ENCODE measurements around the gene TARS2. TPM values are rescaled to one million over a fixed set of nuclear protein-coding genes. Genes with fewer than 3 reads are reported as not detected.
A peak's percentile ranks its signal among the peaks of the same experiment; 100 is the strongest.

The TARS2 gene
- total RNA-seq, 1 experiment from 2014 or later: 43.1 TPM

DNA sequence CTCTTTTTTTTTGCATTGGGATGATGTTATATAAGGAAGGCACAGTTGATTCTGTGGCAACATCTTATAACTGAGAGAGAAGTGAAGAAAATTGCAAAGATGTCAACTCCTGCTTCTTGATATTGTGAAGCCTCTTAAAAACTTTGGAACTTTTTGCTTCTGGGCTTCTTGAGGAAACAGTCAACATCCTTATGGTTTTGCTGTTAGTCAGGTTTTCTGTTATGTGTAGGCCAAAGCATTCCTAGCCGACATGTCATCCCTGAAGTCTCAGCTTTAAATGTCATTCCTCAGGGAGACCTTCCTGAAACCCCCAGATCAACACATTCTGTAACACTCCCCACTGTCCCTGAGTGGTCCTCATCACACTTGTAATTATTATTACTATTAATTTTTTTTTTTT is 41.0 kb downstream of the TARS2 start:
- H3K4me1 Mint-ChIP-seq (ENCODE audit: insufficient read depth, unreplicated experiment): peaks cover 13% of the 10 kb centered on the region
- no peaks in the 10 kb centered on the region for H3K9me3 Mint-ChIP-seq (ENCODE audit: unreplicated experiment)
- H3K27ac Mint-ChIP-seq (ENCODE audit: low read depth, unreplicated experiment): no peak overlapping the region
- intact Hi-C loops (cut with micrococcal nuclease): no loop called here
- no peak for DNase-seq (ENCODE audit: unreplicated experiment)
- TF ChIP-seq, protein P1, sequence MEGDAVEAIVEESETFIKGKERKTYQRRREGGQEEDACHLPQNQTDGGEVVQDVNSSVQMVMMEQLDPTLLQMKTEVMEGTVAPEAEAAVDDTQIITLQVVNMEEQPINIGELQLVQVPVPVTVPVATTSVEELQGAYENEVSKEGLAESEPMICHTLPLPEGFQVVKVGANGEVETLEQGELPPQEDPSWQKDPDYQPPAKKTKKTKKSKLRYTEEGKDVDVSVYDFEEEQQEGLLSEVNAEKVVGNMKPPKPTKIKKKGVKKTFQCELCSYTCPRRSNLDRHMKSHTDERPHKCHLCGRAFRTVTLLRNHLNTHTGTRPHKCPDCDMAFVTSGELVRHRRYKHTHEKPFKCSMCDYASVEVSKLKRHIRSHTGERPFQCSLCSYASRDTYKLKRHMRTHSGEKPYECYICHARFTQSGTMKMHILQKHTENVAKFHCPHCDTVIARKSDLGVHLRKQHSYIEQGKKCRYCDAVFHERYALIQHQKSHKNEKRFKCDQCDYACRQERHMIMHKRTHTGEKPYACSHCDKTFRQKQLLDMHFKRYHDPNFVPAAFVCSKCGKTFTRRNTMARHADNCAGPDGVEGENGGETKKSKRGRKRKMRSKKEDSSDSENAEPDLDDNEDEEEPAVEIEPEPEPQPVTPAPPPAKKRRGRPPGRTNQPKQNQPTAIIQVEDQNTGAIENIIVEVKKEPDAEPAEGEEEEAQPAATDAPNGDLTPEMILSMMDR (IDR thresholded peaks at IDR 0.05; ENCODE audit: unreplicated experiment): no peak
- ChIA-PET POLR2A (interaction anchor here (0.7 to 2.6 kb wide), 6 partner anchors 12 to 49 kb away, joined by 3 to 17 read pairs (median 5); partner anchors contain the start of genes FALEC and TARS2), CTCF (interaction anchor here (0.7 kb wide), 2 partner anchors 10 to 18 kb away, joined by 3 to 4 read pairs; no protein-coding TSS in a partner anchor)
- no TSS peak for BruUV-seq (replicated peaks)
- no peak overlapping the region for H3K4me3 Mint-ChIP-seq (ENCODE audit: unreplicated experiment)
- H3K36me3 Mint-ChIP-seq (ENCODE audit: insufficient read depth, unreplicated experiment): no peaks in the 10 kb centered on the region
- H3K27me3 Mint-ChIP-seq (ENCODE audit: insufficient read depth, unreplicated experiment): no peaks in the 10 kb centered on the region

DNA sequence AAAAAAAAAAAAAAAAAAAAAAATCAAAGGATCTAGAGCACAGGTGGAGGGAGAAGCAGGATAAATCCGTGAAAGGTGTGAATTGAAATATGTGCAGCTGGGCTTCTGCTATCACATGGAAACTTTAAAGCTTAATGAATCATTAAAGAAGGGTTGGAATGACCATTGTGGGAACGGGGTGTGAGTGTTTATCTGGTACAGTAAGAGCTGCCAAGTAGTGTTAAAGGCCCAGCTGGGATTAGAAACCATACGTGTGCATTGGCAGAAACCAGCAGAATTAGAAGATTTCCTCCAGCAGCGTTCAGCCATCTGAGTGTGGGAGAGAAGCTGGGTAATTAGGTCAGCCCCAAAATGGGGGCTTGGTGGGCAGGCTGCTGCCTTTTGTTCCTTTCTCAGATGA is 41.8 kb downstream of the TARS2 start:
- TF ChIP-seq, protein P1 (IDR thresholded peaks at IDR 0.05; ENCODE audit: unreplicated experiment): no peak
- intact Hi-C loops (cut with micrococcal nuclease): no loop called here
- H3K36me3 Mint-ChIP-seq (ENCODE audit: insufficient read depth, unreplicated experiment): no peaks in the 10 kb centered on the region
- H3K9me3 Mint-ChIP-seq (ENCODE audit: unreplicated experiment): no peaks in the 10 kb centered on the region
- H3K4me3 Mint-ChIP-seq (ENCODE audit: unreplicated experiment): no peak overlapping the region
- ChIA-PET POLR2A (interaction anchor here (1.2 to 2.6 kb wide), 5 partner anchors 12 to 99 kb away, joined by 4 to 17 read pairs (median 7); partner anchors contain the start of genes FALEC and TARS2), CTCF (interaction anchor here (0.6 to 0.9 kb wide), 4 partner anchors 9 to 436 kb away, joined by 3 to 6 read pairs (median 3); no protein-coding TSS in a partner anchor)
- no peaks in the 10 kb centered on the region for H3K27me3 Mint-ChIP-seq (ENCODE audit: insufficient read depth, unreplicated experiment)
- peak; percentile 25 for DNase-seq (ENCODE audit: unreplicated experiment)
- no TSS peak for BruUV-seq (replicated peaks)
- H3K27ac Mint-ChIP-seq (ENCODE audit: low read depth, unreplicated experiment): no peak overlapping the region
- H3K4me1 Mint-ChIP-seq (ENCODE audit: insufficient read depth, unreplicated experiment): peaks cover 13% of the 10 kb centered on the region

DNA sequence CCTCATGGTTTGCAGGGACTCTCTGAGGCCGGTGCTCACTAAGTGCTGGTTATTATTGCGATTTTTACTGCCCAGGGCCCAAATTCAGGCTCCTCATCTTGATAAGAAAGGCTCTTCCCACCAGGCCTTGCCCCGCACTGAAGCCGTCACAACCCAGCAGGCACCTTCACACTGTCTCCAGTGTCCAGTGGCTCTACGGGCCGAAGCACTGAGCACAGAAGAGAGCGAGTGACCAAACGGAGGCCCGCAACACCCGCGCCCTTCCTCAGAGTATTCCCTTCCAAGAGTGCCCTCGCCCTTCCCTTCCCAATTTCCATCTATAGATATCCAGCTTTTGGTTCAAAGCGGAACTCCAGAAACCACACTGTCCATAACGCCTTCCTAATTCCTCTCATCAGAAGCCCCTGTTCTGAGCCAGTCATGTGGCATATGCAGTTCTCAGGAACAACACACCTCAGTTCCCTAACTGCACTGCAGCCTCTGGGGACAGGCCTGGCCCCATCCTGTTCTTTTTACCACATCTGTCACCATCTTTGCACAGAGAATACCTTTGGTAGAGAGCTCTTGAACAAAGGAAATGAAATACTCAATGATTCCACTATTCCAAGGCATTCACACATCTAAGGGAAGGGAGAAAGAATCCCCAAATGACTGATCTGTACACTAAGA is 43.4 kb downstream of the TARS2 start:
- CTCF ChIA-PET: interaction anchor here (1.4 to 4.4 kb wide), 5 partner anchors 13 to 65 kb away, joined by 3 to 30 read pairs (median 5); partner anchors contain the start of gene ADAMTSL4
- no peaks in the 10 kb centered on the region for H3K9me3 Mint-ChIP-seq (ENCODE audit: unreplicated experiment)
- peaks cover 13% of the 10 kb centered on the region for H3K4me1 Mint-ChIP-seq (ENCODE audit: insufficient read depth, unreplicated experiment)
- TF ChIP-seq, protein P1 (IDR thresholded peaks at IDR 0.05; ENCODE audit: unreplicated experiment): no peak
- no TSS peak for BruUV-seq (replicated peaks)
- H3K36me3 Mint-ChIP-seq (ENCODE audit: insufficient read depth, unreplicated experiment): no peaks in the 10 kb centered on the region
- no peak overlapping the region for H3K4me3 Mint-ChIP-seq (ENCODE audit: unreplicated experiment)
- intact Hi-C loops (cut with micrococcal nuclease): no loop called here
- no peaks in the 10 kb centered on the region for H3K27me3 Mint-ChIP-seq (ENCODE audit: insufficient read depth, unreplicated experiment)
- H3K27ac Mint-ChIP-seq (ENCODE audit: low read depth, unreplicated experiment): peak overlapping the region; percentile 37
- POLR2A ChIA-PET: interaction anchor here (0.6 to 2.4 kb wide), 5 partner anchors 11 to 43 kb away, joined by 3 to 14 read pairs (median 6); partner anchors contain the start of genes ADAMTSL4, ECM1, FALEC and TARS2
- no peak for DNase-seq (ENCODE audit: unreplicated experiment)

GRCh38 chr1:150532860-150533259 is 45.6 kb downstream of the TARS2 start:
- Mint-ChIP-seq H3K9me3 (ENCODE audit: unreplicated experiment) (no peaks in the 10 kb centered on the region), H3K36me3 (ENCODE audit: insufficient read depth, unreplicated experiment) (no peaks in the 10 kb centered on the region), H3K4me1 (ENCODE audit: insufficient read depth, unreplicated experiment) (peaks cover 13% of the 10 kb centered on the region), H3K4me3 (ENCODE audit: unreplicated experiment) (no peak overlapping the region), H3K27me3 (ENCODE audit: insufficient read depth, unreplicated experiment) (no peaks in the 10 kb centered on the region), H3K27ac (ENCODE audit: low read depth, unreplicated experiment) (no peak overlapping the region)
- TF ChIP-seq, protein P1 (IDR thresholded peaks at IDR 0.05; ENCODE audit: unreplicated experiment): no peak
- CTCF ChIA-PET: interaction anchor here (0.5 to 4.4 kb wide), 39 partner anchors 8 to 424 kb away, joined by 3 to 44 read pairs (median 4); partner anchors contain the start of genes ADAMTSL4, C1orf54 and FALEC
- no peak for DNase-seq (ENCODE audit: unreplicated experiment)
- intact Hi-C loops (cut with micrococcal nuclease): loop anchor here (1.0 kb wide), 3 partner anchors 48 to 278 kb away; no protein-coding TSS in a partner anchor
- BruUV-seq (replicated peaks): no TSS peak
- POLR2A ChIA-PET: interaction anchor here (1.0 to 2.4 kb wide), 6 partner anchors 16 to 96 kb away, joined by 3 to 14 read pairs (median 4); partner anchors contain the start of genes ADAMTSL4, ENSA, FALEC and MCL1
